ENCODE data around the gene ANKRD6. TPM values are rescaled to one million over a fixed set of nuclear protein-coding genes. Genes with fewer than 3 reads are reported as not detected.

Gene ANKRD6
- total RNA-seq, 1 experiment from 2014 or later: 2.4 TPM

DNA sequence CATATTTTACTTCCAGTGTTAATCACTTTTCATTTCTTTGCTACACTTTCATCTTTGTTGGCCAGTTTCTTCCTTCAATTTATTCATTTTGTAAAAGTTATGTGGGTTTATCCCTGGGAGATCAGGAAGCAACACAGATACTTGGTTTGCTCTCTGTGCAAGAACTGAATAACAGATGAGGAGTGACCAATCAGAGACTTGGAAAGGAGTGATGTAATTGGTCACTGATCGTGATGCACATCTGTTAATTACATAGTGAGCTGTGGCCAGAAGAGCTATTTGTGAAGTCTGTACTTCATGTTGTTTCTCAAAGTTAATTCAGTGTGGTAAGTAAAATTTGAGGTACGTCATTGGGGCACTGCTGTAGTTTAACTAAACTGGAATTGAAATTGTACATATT lies 21.3 kb downstream of the ANKRD6 start:
- Histone ChIP-seq H3K36me3 (ENCODE audit: control insufficient read depth, insufficient read depth, low read length) (no peaks in the 10 kb centered on the region), H3K9me3 (ENCODE audit: control insufficient read depth, insufficient read depth, low read depth, low read length) (no peaks in the 10 kb centered on the region), H3K4me1 (ENCODE audit: control insufficient read depth, insufficient read depth, low read length) (no peaks in the 10 kb centered on the region), H3K4me3 (ENCODE audit: low read depth in 2 of 2, low read length in 2 of 2) (no peak overlapping the region), H3K27me3 (ENCODE audit: control insufficient read depth, insufficient read depth, low read length) (no peaks in the 10 kb centered on the region), H3K27ac (ENCODE audit: low read length) (no peak overlapping the region)
- in situ Hi-C loops (cut with HindIII; ENCODE audit: low pct_unique_long_range_greater_than_20kb, low sequenced_read_pairs) (no loop called here), intact Hi-C loops (cut with micrococcal nuclease; ENCODE audit: unreplicated experiment) (no loop called here)
- POLR2A ChIA-PET: no interaction called here
- ATAC-seq: no peak
- BruUV-seq (replicated peaks): no TSS peak
- CTCF ChIA-PET: no interaction called here
- TF ChIP-seq, protein P1, sequence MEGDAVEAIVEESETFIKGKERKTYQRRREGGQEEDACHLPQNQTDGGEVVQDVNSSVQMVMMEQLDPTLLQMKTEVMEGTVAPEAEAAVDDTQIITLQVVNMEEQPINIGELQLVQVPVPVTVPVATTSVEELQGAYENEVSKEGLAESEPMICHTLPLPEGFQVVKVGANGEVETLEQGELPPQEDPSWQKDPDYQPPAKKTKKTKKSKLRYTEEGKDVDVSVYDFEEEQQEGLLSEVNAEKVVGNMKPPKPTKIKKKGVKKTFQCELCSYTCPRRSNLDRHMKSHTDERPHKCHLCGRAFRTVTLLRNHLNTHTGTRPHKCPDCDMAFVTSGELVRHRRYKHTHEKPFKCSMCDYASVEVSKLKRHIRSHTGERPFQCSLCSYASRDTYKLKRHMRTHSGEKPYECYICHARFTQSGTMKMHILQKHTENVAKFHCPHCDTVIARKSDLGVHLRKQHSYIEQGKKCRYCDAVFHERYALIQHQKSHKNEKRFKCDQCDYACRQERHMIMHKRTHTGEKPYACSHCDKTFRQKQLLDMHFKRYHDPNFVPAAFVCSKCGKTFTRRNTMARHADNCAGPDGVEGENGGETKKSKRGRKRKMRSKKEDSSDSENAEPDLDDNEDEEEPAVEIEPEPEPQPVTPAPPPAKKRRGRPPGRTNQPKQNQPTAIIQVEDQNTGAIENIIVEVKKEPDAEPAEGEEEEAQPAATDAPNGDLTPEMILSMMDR (IDR thresholded peaks at IDR 0.05): no peak
- TF ChIP-seq POLR2AphosphoS5 (IDR thresholded peaks at IDR 0.05; ENCODE audit: low read depth, low read length) (no peak), SIN3A (IDR thresholded peaks at IDR 0.05; ENCODE audit: borderline replicate concordance, insufficient read depth, low read depth, low read length) (no peak), TCF7L2 (IDR thresholded peaks at IDR 0.05; ENCODE audit: low read depth, low read length) (no peak)
- TF ChIP-seq, protein P2, sequence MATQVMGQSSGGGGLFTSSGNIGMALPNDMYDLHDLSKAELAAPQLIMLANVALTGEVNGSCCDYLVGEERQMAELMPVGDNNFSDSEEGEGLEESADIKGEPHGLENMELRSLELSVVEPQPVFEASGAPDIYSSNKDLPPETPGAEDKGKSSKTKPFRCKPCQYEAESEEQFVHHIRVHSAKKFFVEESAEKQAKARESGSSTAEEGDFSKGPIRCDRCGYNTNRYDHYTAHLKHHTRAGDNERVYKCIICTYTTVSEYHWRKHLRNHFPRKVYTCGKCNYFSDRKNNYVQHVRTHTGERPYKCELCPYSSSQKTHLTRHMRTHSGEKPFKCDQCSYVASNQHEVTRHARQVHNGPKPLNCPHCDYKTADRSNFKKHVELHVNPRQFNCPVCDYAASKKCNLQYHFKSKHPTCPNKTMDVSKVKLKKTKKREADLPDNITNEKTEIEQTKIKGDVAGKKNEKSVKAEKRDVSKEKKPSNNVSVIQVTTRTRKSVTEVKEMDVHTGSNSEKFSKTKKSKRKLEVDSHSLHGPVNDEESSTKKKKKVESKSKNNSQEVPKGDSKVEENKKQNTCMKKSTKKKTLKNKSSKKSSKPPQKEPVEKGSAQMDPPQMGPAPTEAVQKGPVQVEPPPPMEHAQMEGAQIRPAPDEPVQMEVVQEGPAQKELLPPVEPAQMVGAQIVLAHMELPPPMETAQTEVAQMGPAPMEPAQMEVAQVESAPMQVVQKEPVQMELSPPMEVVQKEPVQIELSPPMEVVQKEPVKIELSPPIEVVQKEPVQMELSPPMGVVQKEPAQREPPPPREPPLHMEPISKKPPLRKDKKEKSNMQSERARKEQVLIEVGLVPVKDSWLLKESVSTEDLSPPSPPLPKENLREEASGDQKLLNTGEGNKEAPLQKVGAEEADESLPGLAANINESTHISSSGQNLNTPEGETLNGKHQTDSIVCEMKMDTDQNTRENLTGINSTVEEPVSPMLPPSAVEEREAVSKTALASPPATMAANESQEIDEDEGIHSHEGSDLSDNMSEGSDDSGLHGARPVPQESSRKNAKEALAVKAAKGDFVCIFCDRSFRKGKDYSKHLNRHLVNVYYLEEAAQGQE (IDR thresholded peaks at IDR 0.05; ENCODE audit: insufficient read depth in 1 of 2, low read depth in 2 of 2, low read length in 1 of 2): no peak
- no peak for DNase-seq (ENCODE audit: low read depth, low spot score)

DNA sequence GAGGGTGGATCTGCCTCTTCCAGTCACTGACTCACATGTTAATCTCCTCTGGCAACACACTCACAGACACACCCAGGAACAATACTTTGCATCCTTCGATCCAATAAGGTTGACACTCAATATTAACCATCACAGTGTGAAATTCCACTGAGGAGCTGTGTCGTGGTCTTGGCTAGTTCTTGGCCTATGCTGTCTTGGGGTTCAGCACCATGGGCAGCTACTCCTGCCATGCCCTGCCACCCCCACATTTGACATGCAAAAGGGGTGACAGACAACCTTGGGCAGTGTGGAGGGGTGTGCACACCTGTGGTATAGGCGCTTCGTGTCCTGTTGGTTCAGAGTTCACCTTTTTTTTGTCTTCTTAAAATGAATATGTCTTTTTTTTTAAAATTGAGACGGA lies 25.8 kb downstream of the ANKRD6 start:
- no peak for ATAC-seq
- intact Hi-C loops (cut with micrococcal nuclease; ENCODE audit: unreplicated experiment) (no loop called here), in situ Hi-C loops (cut with HindIII; ENCODE audit: low pct_unique_long_range_greater_than_20kb, low sequenced_read_pairs) (no loop called here)
- TF ChIP-seq, protein P1 (IDR thresholded peaks at IDR 0.05): no peak
- no peak for TF ChIP-seq POLR2AphosphoS5 (IDR thresholded peaks at IDR 0.05; ENCODE audit: low read depth, low read length)
- TF ChIP-seq TCF7L2 (IDR thresholded peaks at IDR 0.05; ENCODE audit: low read depth, low read length): no peak
- TF ChIP-seq, protein P2 (IDR thresholded peaks at IDR 0.05; ENCODE audit: insufficient read depth in 1 of 2, low read depth in 2 of 2, low read length in 1 of 2): peak; percentile 71 to 79
- no peak for TF ChIP-seq SIN3A (IDR thresholded peaks at IDR 0.05; ENCODE audit: borderline replicate concordance, insufficient read depth, low read depth, low read length)
- BruUV-seq (replicated peaks): no TSS peak
- no peaks in the 10 kb centered on the region for H3K9me3 ChIP-seq (ENCODE audit: control insufficient read depth, insufficient read depth, low read depth, low read length)
- H3K4me3 ChIP-seq (ENCODE audit: low read depth in 2 of 2, low read length in 2 of 2): no peak overlapping the region
- no peak for DNase-seq (ENCODE audit: low read depth, low spot score)
- ChIA-PET CTCF (no interaction called here), POLR2A (no interaction called here)
- H3K27ac ChIP-seq (ENCODE audit: low read length): no peak overlapping the region
- H3K36me3 ChIP-seq (ENCODE audit: control insufficient read depth, insufficient read depth, low read length): no peaks in the 10 kb centered on the region
- no peaks in the 10 kb centered on the region for H3K4me1 ChIP-seq (ENCODE audit: control insufficient read depth, insufficient read depth, low read length)
- H3K27me3 ChIP-seq (ENCODE audit: control insufficient read depth, insufficient read depth, low read length): no peaks in the 10 kb centered on the region
